Activated gamma-delta T cell (primary cell): ENCODE results near the gene PRKX.
A peak's percentile ranks its signal among the peaks of the same experiment; 100 is the strongest.
"Not testable (repeated sequence)": the region's sequence is repeated elsewhere in the genome, so short reads cannot be mapped to it uniquely, and the experiment has no call there.

Experiments
- DNase-seq: peaks from one replicate; lab custom pipeline; 2025; lab: John Stamatoyannopoulos, UW
- total RNA-seq, 2 donors: gene quantifications; one replicate each; lab custom pipeline; 2026; lab: John Stamatoyannopoulos, UW

Gene PRKX
- total RNA-seq = 164 to 251 reads per million in 2 donors

DNA sequence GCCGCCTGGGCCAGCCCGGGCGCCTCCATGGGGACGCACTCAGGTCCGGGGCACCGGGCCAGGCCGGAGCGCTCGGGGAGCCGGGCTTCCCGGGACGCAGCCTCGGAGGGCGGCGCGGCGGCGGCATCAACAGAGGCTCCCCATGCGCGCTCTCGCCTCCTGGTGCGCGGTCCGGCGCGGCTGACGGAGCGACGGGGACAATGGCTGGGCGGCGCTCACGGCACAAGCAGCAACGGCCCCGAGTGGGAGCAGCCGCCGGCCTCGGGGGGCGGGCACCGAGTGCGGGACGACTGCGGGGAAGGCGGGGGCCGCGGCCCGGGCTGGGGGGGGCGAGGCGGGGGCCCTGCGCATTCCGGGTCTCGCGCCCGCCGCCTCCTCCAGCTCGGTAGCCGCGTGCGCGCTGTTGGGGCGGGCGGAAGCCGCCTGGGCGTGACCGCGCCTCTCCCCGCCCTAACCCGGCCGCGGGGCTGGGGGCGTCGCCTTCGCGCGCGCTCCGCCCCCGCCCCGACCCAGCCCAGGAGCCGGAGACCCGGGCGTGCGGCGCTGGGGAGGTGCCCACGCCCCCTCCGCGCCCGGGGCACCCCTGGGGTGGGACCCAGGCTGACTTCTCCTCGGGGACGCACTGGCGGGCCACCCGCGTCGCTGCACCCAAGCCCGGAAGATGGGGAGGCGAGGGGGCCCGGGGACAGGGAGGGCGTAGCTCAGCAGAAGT is at the start of gene PRKX:
TSS of gene PRKX (minus strand) at position 425 of the 712 bp plus-strand sequence. CDS start at position 29, 396 bp downstream.
- peak; percentile 82 for DNase-seq

- no peak for DNase-seq
Measured at GRCh38 chrX:3763111-3763510, 49.7 kb upstream of the PRKX start.

DNA sequence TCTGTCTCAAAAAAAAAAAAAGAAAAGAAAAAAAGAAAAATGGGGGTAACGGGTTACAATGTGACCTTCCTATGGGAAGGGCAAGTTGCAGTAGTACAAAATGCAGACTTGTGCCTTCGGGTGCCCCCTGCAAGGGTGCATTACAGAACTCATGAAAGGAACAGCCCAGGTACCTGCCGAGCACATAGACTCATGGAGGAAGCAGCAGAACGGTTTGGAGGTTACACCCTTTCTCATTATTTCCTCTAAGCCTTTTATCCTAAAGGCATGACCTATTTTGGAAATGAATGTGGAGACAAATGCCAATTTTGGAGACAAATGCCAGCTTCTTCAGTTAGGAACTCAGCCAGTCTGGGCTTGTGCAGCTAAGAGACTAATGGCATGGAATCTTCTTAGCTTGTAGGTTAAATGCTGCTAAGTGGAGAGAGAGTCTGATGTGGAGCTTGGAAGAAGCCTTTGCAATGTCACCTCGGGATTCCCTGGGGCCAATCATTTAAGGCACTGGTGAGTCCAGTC is 44.1 kb upstream of the PRKX start:
- DNase-seq = no peak

DNA sequence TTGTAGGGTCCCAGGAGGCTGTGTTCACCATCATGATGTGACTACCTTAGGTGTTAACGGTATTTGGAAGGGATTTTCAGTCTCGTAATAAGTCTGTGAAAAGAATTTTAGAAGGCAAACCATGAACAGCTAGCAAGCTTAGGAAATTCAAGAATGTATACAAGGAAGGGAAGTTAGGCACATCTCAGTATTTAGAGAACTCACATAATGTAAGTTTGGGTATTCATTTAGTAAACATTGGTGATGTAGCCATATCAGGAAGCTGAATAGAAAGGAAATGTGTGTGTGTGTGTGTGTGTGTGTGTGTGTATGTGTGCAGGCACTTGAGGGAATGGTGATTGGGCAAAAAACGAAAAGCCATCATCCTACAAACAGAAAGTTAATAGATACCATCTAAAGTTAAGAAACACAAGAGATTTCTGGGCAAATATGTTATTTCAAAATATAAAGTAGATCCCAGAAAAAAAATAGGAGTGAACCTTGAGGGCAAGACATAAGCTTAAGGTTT is 34.7 kb upstream of the PRKX start:
- no peak for DNase-seq

- DNase-seq = no peak
Measured at GRCh38 chrX:3743801-3744439, 30.5 kb upstream of the PRKX start.

GRCh38 chrX:3740946-3741345 is 27.5 kb upstream of the PRKX start:
- DNase-seq = not testable (repeated sequence)

- no peak for DNase-seq
Measured at GRCh38 chrX:3738509-3738908, 25.1 kb upstream of the PRKX start.

GRCh38 chrX:3736536-3736935 is 23.1 kb upstream of the PRKX start:
- not testable (repeated sequence) for DNase-seq

DNA sequence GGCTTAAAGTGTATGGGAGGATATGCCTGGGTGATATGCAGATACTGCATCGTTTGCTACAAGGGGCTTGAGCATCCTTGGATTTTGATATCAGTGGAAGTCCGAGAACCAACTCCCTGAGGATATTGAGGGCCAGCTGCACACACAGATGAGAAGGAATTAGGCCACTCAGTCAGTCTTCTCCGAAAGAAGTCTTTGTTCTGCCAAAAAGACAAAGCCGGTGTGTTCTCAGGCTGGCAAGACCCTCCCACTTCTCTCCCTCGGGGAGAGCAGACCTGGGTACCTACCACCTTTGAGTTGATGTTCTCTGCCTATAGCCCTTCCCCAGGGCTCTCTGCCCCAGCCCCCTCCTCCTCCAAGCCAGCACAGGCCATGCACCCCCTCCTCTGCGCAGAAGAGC is 22.4 kb upstream of the PRKX start:
- DNase-seq = not testable (repeated sequence)

DNA sequence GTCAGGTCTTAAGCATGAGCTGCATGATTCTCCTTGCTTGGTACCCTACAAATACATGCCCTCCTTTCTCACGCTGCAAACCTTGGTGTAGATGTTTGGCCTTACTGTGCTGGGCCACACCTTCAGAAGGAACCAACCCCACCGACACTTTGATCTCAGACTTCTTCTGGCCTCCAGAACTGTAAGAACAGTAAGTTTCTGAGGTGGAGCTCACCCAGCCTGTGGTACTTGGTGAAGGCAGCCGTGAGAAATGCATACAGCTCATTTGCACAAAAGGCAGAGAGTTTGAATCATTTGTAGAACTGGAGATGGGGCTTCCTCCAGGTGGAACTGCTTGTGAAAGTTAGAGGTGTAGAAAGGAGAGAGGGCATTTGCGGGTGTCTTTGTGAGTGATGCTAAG is 21.0 kb upstream of the PRKX start:
- DNase-seq = not testable (repeated sequence)

DNA sequence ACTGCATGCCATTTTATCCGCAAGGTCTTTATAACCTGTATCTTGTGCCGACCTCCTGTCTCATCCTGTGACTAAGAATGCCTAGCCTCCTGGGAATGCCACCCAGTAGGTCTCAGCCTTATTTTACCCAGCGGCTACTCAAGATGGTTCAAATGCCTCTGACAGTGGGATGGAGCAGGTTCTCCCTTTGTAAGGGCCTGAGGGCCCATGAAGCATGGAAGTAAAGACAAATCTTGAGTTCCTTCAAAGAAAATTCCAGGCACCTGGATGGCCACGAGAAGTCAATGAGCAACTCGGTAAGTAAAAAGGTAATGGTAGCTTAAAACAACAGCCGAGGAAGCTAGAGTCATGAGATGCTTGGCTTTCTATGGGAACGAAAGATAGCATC is 19.6 kb upstream of the PRKX start:
- no peak for DNase-seq

GRCh38 chrX:3732326-3733042 is 19.0 kb upstream of the PRKX start:
- DNase-seq = not testable (repeated sequence)

DNA sequence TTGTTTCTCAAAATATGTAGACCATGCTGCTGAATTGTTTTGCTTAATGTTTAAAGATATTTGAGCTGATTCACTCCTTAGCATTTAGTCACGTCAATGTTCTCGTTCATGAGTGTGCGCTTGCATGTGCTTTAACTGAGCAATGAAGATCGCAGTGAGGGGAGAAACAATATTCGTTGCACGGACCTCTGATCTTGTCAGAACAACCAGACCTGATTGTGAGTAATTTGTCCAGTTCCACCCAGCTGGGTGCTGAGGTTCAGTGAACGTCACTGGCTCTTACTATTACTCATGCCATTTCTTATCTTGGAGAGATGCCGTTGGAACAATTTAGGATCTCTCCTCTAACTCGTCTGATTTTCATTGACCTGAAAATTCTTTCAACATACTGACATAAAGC is 15.0 kb upstream of the PRKX start:
- no peak for DNase-seq

GRCh38 chrX:3723460-3723859 is 10.0 kb upstream of the PRKX start:
- not testable (repeated sequence) for DNase-seq

DNA sequence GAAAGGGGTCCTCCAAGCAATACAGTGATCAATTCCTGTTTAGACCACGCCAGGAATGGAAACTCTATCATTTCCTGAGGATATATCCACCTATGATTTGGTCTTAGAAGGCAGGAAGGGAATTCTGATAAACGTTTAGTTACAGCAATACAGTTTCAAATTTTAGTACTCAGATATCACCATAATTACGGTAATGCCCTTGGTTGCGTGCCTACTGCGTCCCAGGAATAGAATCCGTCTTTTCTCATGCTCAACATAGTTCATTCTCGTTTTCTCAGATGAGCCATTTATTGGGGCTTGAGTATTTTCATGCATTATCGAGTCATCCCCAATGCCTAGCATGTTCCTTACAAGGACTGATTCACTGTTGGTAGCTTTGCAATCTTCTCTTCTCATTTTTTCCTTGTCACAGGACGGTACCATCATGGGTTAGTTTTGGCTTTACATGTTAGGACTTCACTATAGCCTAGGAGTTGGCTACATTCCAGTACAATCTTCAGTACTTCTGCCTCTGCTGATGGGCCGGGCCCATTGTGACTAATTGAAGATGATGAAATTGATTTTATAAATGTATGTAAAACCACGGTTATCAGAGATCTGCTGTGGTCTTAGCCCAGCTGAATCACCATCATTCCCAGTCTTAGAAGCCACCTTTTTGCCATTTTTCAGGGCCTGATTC is 4.4 kb upstream of the PRKX start:
- DNase-seq = no peak

- no peak for DNase-seq
Measured at GRCh38 chrX:3715921-3716320, 2.5 kb upstream of the PRKX start.

DNA sequence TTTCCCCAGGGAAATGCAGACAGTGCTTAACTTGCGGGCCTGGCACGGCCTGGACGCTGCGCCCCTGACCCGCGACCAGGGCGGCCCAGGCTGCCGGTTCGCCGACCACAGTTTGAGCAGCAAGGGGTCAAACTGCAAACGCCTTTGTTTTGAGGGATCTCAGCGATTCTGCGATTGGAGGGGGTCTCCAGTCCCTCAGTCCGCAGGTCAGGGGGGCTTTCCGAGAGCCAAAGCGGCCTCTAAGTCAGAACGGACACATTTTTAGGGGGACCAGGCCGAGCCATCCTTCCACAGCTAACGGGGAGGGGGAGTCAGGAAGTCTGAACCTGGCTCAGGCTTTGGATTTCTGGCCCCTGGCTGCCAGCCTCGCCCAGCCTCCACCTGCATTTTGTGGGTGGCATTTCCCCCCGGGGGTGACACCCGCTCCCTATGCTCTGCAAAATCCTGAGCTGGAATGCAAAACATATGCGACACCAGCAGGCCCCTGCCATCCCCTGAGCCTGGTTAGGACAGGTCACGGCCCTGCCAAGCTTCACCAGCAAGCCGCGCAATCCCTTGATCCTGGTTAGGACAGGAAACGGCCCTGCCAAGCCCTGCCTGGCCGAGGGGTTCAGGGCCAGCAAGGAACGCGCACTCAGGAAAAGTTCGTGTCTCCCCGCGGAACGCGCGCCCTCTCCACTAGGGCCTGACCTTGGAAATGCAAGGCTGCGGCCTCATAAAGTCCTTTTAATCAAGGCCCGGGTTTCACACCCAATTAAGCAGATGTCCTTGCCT is 1.4 kb upstream of the PRKX start:
- DNase-seq = not testable (repeated sequence)

DNA sequence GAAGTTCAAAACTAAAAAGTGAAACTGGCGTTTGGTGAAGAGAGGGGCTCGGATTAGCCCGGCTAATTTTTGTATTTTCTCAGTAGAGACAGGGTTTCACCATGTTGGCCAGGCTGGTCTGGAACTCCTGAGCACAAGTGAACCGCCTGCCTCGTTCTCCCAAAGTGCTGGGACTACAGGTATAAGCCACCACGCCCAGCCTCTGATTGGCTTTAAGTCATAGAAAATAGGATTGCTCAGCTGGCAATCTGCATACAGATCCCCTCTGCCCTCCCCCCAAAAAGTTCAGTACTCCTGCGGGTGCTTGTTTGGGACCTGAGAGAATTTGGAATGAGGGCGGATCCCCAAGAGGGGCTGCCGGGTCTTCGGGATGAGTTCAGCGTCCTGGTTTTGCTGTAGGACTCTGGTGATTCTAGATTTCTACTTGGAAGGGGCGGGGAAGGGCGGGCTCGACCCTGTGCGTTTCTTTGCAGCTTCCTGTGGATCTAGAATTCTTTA is 537 bp upstream of the PRKX start:
- DNase-seq = no peak

DNA sequence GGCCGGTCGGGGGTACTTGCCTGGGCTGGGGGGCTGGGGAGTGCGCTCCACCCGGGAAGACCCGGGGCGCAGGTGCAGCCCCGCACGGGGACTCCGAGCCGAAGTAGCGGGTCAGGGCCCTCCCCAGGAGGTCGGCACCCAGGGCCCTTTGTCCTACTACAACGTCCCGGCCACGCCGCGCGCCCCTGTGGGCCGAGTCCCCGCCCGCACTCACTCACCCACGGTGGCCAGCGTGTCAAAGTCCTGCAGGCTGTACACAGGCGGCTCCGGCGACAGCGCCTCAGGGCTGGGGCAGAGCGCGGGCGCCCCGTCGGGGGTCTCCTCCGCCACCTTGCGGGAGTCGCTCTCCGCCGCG is 602 bp downstream of the PRKX start:
- DNase-seq = no peak

DNA sequence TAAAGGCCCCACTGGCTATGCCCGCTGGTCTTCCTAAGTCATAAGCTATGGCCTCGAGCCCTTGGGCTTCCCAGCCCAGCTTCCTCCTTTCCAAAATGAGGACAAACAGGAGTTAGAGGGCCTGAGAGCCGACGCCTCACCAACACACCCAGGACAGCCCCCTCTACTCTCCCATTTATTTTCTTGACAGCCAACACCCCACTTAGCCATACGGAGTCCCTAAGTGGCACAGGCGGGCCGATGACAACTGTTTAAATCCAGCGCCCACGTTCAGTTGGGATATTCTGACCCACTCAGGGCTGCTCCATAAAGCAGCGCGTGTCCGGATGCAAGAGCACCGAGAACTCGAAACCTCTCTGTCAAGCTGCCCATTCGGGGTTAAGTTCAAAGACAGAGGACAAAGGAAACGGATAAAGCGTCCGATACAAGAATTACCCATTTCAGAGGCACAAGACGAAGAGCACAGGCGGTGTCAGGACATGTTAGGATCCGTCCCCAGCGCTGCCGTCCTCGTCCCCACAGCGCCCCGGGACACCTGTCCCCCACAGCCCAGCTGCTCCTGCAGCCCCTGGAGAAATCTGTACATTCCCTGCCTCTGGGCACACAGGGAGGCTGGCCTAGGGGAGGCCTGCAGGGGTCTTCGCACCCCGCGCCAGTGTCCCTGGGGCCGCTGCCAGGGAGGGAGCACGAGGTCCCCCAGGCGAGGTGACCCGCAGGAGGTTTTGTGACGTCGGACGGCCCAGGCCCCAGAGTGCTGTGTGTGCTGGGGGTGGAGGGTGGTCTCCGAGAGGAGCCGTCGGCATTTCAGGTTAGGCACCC is 1.2 kb downstream of the PRKX start:
- DNase-seq = peak; percentile 27
